Measurements from ENCODE around the gene SLC11A2. TPM values are rescaled to one million over a fixed set of nuclear protein-coding genes. Genes with fewer than 3 reads are reported as not detected.

The SLC11A2 gene
- total RNA-seq, 1 experiment from 2014 or later = 47.9 TPM

GRCh38 chr12:51004504-51004903 is 21.7 kb downstream of the SLC11A2 start:
- Histone ChIP-seq H3K4me1 (ENCODE audit: insufficient read depth, low read length) (peaks cover 3% of the 10 kb centered on the region; the same call in 1 of the 2 replicates), H3K14ac (ENCODE audit: insufficient read depth, low read length) (no peak overlapping the region), H3T11ph (ENCODE audit: low read length) (no peak overlapping the region), H3K79me2 (ENCODE audit: insufficient read depth, low read length) (no peaks in the 10 kb centered on the region), H2BK120ac (ENCODE audit: low read depth, low read length, poor library complexity, severe bottlenecking) (no peak overlapping the region), H3K27ac (ENCODE audit: insufficient read length, low read depth, low read length) (no peak overlapping the region), H3K18ac (ENCODE audit: insufficient read length, low read depth, low read length) (no peak overlapping the region), H4K91ac (ENCODE audit: insufficient read length, low read depth, low read length) (no peak overlapping the region), H3K9ac (ENCODE audit: extremely low read depth, insufficient read length, low read length) (no peak overlapping the region), H2AK5ac (ENCODE audit: insufficient read length, low read length) (no peak overlapping the region), H3K4ac (ENCODE audit: low read depth, low read length) (no peak overlapping the region), H4K8ac (replicated peaks; ENCODE audit: insufficient read length, low read depth, low read length) (no peak overlapping the region), H2BK5ac (ENCODE audit: insufficient read length, low read length) (no peak overlapping the region), H4K5ac (ENCODE audit: insufficient read length, low read depth, low read length) (no peak overlapping the region), H2BK15ac (ENCODE audit: low read depth, low read length) (no peak overlapping the region), H3K56ac (ENCODE audit: insufficient read length, low read depth, low read length) (no peak overlapping the region), H3K23ac (ENCODE audit: insufficient read length, low read depth, low read length) (no peak overlapping the region), H3K79me1 (ENCODE audit: insufficient read depth, low read depth, low read length, poor library complexity, severe bottlenecking) (no peaks in the 10 kb centered on the region), H2AFZ (ENCODE audit: low read length) (no peak overlapping the region), H3K27me3 (ENCODE audit: insufficient read depth, low read length) (no peaks in the 10 kb centered on the region), H3K23me2 (ENCODE audit: insufficient read length, low read depth, low read length, poor library complexity, severe bottlenecking) (no peaks in the 10 kb centered on the region), H2BK12ac (ENCODE audit: insufficient read length, low read depth, low read length) (no peak overlapping the region), H3K4me2 (ENCODE audit: insufficient read depth, insufficient read length, low read length) (no peak overlapping the region), H3K9me3 (ENCODE audit: control insufficient read depth, low read depth, low read length) (no peaks in the 10 kb centered on the region), H2BK20ac (ENCODE audit: low read depth, low read length, poor library complexity, severe bottlenecking) (no peak overlapping the region), H4K20me1 (ENCODE audit: control insufficient read depth, insufficient read depth, insufficient read length) (no peaks in the 10 kb centered on the region)
- no peak for DNase-seq
- Mint-ChIP-seq H3K36me3 (ENCODE audit: insufficient read depth in 1 of 3, low read depth in 3 of 3) (peaks cover 35 to 69% (median 57%) of the 10 kb centered on the region in 3 experiments), H3K27me3 (ENCODE audit: low read depth) (no peaks in the 10 kb centered on the region), H3K27ac (peak overlapping the region in 2 of 3 experiments; percentile 85 to 97; a peak in 4 of 7 replicates), H3K9me3 (no peaks in the 10 kb centered on the region), H3K4me3 (no peak overlapping the region), H3K4me1 (peaks cover 27 to 34% of the 10 kb centered on the region in 2 experiments)
- WGBS (ENCODE audit: extremely low coverage, insufficient read length, low lambda C conversion rate) = no CpG with 5 or more reads among the region's 6 CpGs
- TF ChIP-seq, protein P1, sequence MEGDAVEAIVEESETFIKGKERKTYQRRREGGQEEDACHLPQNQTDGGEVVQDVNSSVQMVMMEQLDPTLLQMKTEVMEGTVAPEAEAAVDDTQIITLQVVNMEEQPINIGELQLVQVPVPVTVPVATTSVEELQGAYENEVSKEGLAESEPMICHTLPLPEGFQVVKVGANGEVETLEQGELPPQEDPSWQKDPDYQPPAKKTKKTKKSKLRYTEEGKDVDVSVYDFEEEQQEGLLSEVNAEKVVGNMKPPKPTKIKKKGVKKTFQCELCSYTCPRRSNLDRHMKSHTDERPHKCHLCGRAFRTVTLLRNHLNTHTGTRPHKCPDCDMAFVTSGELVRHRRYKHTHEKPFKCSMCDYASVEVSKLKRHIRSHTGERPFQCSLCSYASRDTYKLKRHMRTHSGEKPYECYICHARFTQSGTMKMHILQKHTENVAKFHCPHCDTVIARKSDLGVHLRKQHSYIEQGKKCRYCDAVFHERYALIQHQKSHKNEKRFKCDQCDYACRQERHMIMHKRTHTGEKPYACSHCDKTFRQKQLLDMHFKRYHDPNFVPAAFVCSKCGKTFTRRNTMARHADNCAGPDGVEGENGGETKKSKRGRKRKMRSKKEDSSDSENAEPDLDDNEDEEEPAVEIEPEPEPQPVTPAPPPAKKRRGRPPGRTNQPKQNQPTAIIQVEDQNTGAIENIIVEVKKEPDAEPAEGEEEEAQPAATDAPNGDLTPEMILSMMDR (conservative IDR thresholded peaks at IDR 0.05) = 0 out of 3 replicates have a peak, but pooled peaks have one; percentile 20

Data from H9 (cell line).